SK-N-MC (cell line): ENCODE measurements around the gene CCDC13.

Source experiments
- EZH2 ChIP-seq: fragments of 200-600 bp; sonication (generic); IDR thresholded peaks from one replicate; pipeline ENCODE4 v1.6.1; 2017; ENCODE audit warnings: antibody characterized with exemption
- FOXP2 ChIP-seq: optimal IDR thresholded peaks from 2 replicates; pipeline ENCODE3; 2011; ENCODE audit warnings: mild to moderate bottlenecking, moderate library complexity; ENCODE audit not compliant: insufficient read depth; ENCODE audit errors: extremely low read length, control extremely low read depth
- POLR2AphosphoS5 ChIP-seq: IDR thresholded peaks from 2 replicates; pipeline ENCODE4 v1.6.1; 2012; ENCODE audit warnings: mild to moderate bottlenecking, low read depth, low read length, borderline replicate concordance

- TF ChIP-seq POLR2AphosphoS5: no peak
- no peak for TF ChIP-seq EZH2
- no peak for TF ChIP-seq FOXP2
Measured at GRCh38 chr3:42736531-42736930, 36.5 kb downstream of the CCDC13 start.
